Measurements from ENCODE around the gene SLFN11. TPM values are rescaled to one million over a fixed set of nuclear protein-coding genes. Genes with fewer than 3 reads are reported as not detected.
A peak's percentile ranks its signal among the peaks of the same experiment; 100 is the strongest.

Gene SLFN11
- total and polyA plus RNA-seq, 11 donors = 6.4 to 46.0 (median 16.1) TPM

DNA sequence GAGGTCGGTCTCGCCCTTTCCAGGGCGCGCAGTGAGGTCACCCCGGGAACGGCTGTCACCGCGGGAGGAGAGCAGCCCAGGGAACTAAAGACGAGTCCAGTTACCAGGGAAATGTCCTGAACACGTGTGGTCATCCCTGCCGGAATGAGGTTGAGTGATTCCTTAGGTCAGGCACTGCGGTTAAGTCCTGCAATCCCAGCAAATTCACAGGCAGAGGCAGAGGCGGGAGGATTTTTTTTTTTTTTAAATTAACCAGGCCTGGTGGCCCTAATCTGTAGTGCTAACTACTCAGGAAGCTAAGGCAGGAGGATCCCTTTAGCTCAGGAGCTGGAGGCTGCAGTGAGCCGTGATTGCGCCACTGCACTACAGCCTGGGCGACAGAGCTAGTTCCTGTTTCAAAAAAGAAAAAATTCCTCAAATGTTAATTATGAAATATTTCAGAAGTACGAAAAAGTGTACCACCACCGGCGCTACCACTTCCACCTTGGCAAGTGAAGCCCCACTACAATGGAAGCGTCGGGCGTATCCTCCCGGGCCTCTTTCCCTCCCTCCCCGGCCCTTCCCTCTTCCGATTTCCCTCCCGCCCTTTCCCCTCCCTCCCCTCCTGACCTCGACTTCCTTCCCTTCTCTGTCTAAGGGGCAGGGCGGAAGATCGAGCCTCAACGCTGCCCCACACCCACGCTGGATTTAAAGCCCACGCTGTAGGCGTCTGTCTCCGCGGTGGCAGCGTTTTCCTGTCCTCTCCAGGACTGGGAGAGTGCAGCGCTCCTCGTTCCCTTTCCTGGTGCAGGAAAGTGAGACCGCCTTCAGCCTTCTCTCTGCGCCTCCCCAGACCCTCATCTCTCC lies 27.3 kb downstream of the SLFN11 start:
- intact Hi-C loops (cut with DNase I) = loop anchor here in 4 of 10 donors (2.0 to 5.0 kb wide), 4 partner anchors 27 to 34 kb away; partner anchors contain the start of gene SLFN11 (in 2 of the 4)
- WGBS, 4 donors = 1 to 2% (median 2%) methylated on average over 37 to 40 of the region's 40 CpGs

DNA sequence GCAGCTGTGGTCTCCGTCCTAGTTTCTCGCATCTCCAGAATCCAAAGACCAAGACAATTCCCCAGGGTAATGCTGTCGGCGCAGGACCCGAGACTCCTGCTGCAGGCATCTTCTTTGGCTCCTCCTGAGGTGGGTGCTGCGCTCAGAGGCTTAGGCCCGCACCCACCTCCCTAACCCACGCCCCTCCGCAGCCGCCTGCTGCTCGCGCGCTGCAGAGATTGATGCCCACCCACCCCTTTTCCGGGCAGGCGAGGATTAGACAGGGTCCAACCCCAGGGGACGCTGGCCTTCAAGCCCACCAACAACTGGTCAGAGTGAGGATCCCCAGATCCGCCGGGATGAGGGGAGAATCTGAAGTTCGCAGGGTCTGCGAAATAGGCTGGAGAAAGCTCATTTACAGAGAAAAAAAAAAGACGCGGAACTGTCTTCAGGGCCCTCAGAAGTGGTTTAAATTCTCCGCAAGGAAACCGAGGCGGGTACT lies 27.9 kb downstream of the SLFN11 start:
- Histone ChIP-seq H3K4me1 (peaks cover 0 to 56% (median 18%) of the 10 kb centered on the region in 12 donors), H3K27me3 (peaks cover 0 to 14% (median 0%) of the 10 kb centered on the region in 9 donors), H3K9me3 (peaks cover 0 to 18% (median 2%) of the 10 kb centered on the region in 12 donors), H3K4me3 (peak overlapping the region in 11 of 12 donors; percentile 6 to 60 (median 48)), H3K27ac (peak overlapping the region; percentile 68 to 91 (median 80)), H3K36me3 (peaks cover 0 to 11% (median 0%) of the 10 kb centered on the region in 9 donors)
- DNase-seq = no peak
- TF ChIP-seq, protein P1, sequence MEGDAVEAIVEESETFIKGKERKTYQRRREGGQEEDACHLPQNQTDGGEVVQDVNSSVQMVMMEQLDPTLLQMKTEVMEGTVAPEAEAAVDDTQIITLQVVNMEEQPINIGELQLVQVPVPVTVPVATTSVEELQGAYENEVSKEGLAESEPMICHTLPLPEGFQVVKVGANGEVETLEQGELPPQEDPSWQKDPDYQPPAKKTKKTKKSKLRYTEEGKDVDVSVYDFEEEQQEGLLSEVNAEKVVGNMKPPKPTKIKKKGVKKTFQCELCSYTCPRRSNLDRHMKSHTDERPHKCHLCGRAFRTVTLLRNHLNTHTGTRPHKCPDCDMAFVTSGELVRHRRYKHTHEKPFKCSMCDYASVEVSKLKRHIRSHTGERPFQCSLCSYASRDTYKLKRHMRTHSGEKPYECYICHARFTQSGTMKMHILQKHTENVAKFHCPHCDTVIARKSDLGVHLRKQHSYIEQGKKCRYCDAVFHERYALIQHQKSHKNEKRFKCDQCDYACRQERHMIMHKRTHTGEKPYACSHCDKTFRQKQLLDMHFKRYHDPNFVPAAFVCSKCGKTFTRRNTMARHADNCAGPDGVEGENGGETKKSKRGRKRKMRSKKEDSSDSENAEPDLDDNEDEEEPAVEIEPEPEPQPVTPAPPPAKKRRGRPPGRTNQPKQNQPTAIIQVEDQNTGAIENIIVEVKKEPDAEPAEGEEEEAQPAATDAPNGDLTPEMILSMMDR (IDR thresholded peaks at IDR 0.05) = no peak
- no peak for TF ChIP-seq POLR2A (IDR thresholded peaks at IDR 0.05)
- intact Hi-C loops (cut with DNase I) = loop anchor here in 1 of 10 donors (5.0 kb wide), 1 partner anchor 33 kb away; no protein-coding TSS in a partner anchor
- 15 to 20% (median 16%) methylated on average over 20 to 25 of the region's 25 CpGs for WGBS, 4 donors
- peak in 1 of 4 donors; percentile 23 for ATAC-seq

More for the DNA sequence above, 27.3 kb downstream of the SLFN11 start:
- Histone ChIP-seq H3K4me3 (peak overlapping the region in 11 of 12 donors; percentile 6 to 60 (median 48)), H3K27ac (peak overlapping the region; percentile 68 to 91 (median 80)), H3K27me3 (peaks cover 0 to 14% (median 0%) of the 10 kb centered on the region in 9 donors), H3K9me3 (peaks cover 0 to 13% (median 0%) of the 10 kb centered on the region in 12 donors), H3K4me1 (peaks cover 0 to 52% (median 18%) of the 10 kb centered on the region in 12 donors), H3K36me3 (peaks cover 0 to 18% (median 4%) of the 10 kb centered on the region in 9 donors)
- ATAC-seq = peak; percentile 90 to 95 (median 92)
- TF ChIP-seq POLR2A (IDR thresholded peaks at IDR 0.05) = peak in 1 of 2 donors; percentile 33
- TF ChIP-seq, protein P1 (IDR thresholded peaks at IDR 0.05) = no peak
- DNase-seq = peak; percentile 85 to 89 (median 88)

DNA sequence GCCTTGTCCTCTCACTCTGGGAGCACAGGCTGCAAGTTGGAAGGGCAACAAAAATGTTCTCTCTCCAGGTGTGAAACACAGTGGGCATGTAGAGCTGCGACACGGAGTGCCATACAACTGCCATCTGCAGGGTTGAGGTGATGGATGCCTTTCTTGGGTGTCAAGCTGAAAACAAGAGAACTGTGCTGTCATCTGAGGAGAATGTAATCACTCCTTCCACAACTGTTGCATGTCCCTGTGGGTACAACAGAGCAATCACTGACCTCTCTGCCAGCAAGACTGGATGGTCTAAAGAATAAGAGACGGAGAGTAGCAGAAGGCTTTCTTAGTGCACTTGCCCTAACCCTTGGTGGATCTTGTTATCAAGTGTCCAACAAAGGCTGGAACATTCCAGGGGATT lies 29.2 kb downstream of the SLFN11 start:
- Histone ChIP-seq H3K27me3 (peaks cover 0 to 11% (median 0%) of the 10 kb centered on the region in 9 donors), H3K4me1 (peaks cover 0 to 56% (median 18%) of the 10 kb centered on the region in 12 donors)

More for the DNA sequence above, 29.2 kb downstream of the SLFN11 start:
- ATAC-seq (no peak), DNase-seq (no peak)
- Histone ChIP-seq H3K9me3 (peaks cover 0 to 27% (median 6%) of the 10 kb centered on the region in 12 donors), H3K36me3 (peaks cover 0 to 4% (median 0%) of the 10 kb centered on the region in 9 donors), H3K27ac (peak overlapping the region in 1 of 12 donors; percentile 17), H3K4me3 (no peak overlapping the region)
- 81 to 92% (median 84%) methylated on average over 3 of the region's 3 CpGs for WGBS, 4 donors
- intact Hi-C loops (cut with DNase I) = no loop called here
- TF ChIP-seq, protein P1 (IDR thresholded peaks at IDR 0.05) = no peak
- TF ChIP-seq POLR2A (IDR thresholded peaks at IDR 0.05) = no peak
